Rectal smooth muscle tissue (tissue), 1 donor: Measurements from ENCODE around the gene GLCCI1.
"Not testable (repeated sequence)": the region's sequence is repeated elsewhere in the genome, so short reads cannot be mapped to it uniquely, and the experiment has no call there.

Source experiments
- H3K27ac ChIP-seq: one replicate; pipeline ENCODE4 v1.7.0; 2013; ENCODE audit warnings: low read depth, low read length, inconsistent platforms
- H3K27me3 ChIP-seq: one replicate; pipeline ENCODE4 v1.7.0; 2013; ENCODE audit warnings: low read length; ENCODE audit not compliant: control insufficient read depth, insufficient read depth
- H3K36me3 ChIP-seq: one replicate; pipeline ENCODE4 v1.7.0; 2013; ENCODE audit warnings: low read length; ENCODE audit not compliant: control insufficient read depth, insufficient read depth
- H3K4me1 ChIP-seq: one replicate; pipeline ENCODE4 v1.7.0; 2013; ENCODE audit warnings: low read length; ENCODE audit not compliant: control insufficient read depth, insufficient read depth
- H3K4me3 ChIP-seq: one replicate; pipeline ENCODE4 v1.7.0; 2013; ENCODE audit warnings: low read length
- H3K9ac ChIP-seq: one replicate; pipeline ENCODE4 v1.7.0; 2013; ENCODE audit warnings: low read length

The GLCCI1 gene

DNA sequence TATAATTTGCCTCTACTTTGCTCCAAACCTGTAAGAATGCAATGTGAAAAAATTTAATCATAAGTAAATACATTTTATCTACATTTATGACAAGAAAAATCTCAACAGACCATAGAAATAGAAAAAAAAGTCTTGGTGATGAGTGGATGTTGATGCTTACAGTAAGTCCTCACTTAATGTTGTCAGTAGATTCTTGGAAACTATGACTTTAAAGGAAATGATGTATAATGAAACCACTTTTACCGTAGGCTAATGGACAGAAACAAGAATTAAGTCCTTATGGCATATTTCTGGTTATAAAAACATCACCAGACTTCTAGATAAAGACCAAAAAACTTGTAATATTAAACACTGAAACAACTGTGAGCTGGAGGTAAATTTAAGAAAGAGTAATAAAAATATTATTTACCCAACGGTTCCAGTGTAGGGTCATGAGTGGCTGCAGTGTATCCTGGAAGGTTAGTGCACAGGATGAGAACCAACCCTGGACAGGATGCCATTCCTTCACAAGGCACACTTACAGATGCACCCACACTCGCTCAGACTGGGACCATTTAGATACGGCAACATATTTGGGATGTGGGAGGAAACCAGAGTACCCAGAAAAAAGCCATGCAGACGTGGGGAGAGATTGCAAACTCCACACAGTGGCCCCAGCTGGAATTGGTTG is 76.3 kb downstream of the GLCCI1 start:
- no peak overlapping the region for H3K4me3 ChIP-seq
- H3K27ac ChIP-seq, result no peak overlapping the region
- no peaks in the 10 kb centered on the region for H3K4me1 ChIP-seq
- no peaks in the 10 kb centered on the region for H3K36me3 ChIP-seq
- H3K9ac ChIP-seq, result no peak overlapping the region
- no peaks in the 10 kb centered on the region for H3K27me3 ChIP-seq

DNA sequence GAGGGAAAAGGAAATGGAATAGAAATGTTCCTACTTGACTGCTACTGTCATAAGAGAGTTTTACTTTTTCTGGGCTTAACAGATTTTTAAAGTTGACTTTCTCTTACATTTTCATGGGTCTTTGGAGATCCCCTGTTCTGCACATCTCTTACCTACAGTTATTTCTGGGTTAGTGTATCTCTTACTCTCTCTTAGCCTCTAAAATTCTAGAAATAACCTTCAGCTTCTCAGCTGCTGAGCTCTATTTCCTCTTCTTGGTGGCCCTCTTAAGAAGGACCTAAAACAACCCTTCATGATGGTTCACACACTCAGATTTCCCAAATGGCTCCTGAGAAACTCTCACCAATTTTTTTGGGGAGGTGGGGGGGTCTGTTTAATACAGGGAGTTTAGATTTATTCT is 79.5 kb downstream of the GLCCI1 start:
- not testable (repeated sequence) for H3K27me3 ChIP-seq, H3K9ac ChIP-seq, H3K4me1 ChIP-seq, H3K36me3 ChIP-seq, H3K27ac ChIP-seq, H3K4me3 ChIP-seq

DNA sequence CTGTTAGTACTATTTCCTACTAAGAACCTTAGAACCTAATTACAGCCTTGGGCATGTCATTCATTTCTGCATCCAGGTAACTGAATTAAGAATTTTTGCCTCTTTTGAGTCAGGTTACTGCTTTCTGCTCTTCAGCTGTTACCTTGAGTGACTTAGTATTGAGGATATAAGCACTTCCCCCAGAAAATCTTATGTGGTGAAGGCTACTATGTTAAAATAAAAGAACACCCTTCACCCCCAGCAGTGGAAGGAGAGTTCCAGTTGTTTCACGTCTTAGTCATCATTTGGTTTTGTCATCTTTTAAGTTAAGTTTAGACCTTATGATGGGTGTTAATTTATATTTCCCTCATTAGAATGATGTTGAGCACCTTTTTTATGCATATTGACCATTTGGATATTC is 82.8 kb downstream of the GLCCI1 start:
- no peaks in the 10 kb centered on the region for H3K4me1 ChIP-seq
- no peaks in the 10 kb centered on the region for H3K27me3 ChIP-seq
- H3K36me3 ChIP-seq, result no peaks in the 10 kb centered on the region
- H3K27ac ChIP-seq, result no peak overlapping the region
- H3K9ac ChIP-seq, result no peak overlapping the region
- no peak overlapping the region for H3K4me3 ChIP-seq

DNA sequence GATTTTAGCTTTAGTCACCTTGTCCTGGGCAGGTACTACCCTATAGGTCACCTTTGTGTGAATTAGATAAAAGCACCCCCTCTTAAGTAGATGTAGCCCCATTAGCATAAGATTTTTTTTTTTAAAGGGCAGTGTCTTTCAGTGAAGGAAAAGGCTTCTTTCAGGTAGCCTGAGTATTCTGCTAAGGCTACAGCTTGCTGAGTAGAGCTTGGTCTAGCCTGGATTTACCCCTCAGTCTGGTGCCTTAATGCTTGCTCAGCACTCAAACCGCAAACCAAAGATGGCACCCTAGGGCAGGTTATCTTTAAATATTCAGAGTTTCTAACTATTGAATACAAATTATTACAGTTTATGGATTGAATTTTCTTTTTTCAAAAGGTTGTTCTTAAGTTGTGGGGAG is 83.4 kb downstream of the GLCCI1 start:
- Histone ChIP-seq H3K27ac (no peak overlapping the region), H3K27me3 (no peaks in the 10 kb centered on the region), H3K9ac (no peak overlapping the region), H3K36me3 (no peaks in the 10 kb centered on the region), H3K4me1 (no peaks in the 10 kb centered on the region), H3K4me3 (no peak overlapping the region)

DNA sequence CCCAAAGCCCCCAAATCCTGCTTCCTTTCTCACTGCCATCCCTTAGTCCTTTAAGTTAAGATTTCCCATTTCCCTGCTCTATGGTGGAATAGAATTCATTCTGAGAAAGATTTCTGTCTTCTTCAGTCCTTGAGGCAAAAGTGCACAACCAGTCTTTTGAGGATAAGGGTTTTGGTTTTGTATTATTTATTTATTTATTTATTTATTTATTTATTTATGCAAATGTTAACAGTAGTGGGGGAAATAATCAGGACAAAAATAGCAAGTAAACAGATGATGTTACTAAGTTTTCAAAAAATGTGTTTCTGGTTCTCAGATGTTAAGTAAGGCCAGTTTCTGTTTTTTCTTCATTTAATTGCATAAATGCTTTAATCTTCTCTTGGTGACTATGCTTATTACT is 84.2 kb downstream of the GLCCI1 start:
- Histone ChIP-seq H3K27me3 (no peaks in the 10 kb centered on the region), H3K27ac (no peak overlapping the region), H3K36me3 (no peaks in the 10 kb centered on the region)

DNA sequence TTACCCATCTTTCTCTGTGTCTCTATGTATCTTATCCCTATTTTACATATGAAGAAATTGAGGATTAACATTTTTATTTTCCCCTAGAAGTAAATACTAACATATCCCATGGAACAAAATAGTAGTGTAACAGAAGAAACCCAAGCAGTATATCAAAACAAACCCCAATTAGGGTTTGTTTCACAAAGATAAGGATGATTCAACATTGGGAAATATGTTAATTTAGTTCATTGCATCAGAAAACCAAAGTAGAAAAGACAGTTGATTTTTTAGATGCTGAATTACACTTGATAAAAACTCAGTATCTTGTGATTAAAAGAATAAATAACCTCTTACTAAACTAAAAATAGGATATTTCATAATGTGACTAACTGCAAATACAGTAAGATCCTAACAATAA is 87.8 kb downstream of the GLCCI1 start:
- H3K4me1 ChIP-seq, result no peaks in the 10 kb centered on the region
- no peak overlapping the region for H3K27ac ChIP-seq
- H3K36me3 ChIP-seq, result no peaks in the 10 kb centered on the region
- no peak overlapping the region for H3K4me3 ChIP-seq
- H3K27me3 ChIP-seq, result no peaks in the 10 kb centered on the region
- no peak overlapping the region for H3K9ac ChIP-seq

More for the DNA sequence above, 84.2 kb downstream of the GLCCI1 start:
- H3K4me3 ChIP-seq, result no peak overlapping the region
- H3K4me1 ChIP-seq, result no peaks in the 10 kb centered on the region
- H3K9ac ChIP-seq, result no peak overlapping the region

DNA sequence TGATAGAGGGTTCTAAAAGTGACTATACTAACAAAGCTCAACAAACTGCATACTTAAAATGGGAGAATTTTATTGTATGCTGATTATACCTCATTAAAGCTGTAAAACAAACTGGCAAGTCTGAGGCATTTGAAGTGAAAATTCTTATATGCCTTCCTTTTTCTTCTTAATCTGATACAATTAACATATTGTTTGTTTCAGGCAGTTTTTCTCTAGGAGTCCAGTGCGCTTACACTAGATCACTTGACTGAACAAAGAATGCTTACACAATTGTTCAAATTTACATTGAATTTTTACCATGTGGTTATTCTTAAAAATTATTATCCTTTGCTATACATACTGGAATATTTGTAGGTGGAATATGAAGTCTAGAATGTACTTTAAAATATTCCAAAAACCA is 89.0 kb downstream of the GLCCI1 start:
- Histone ChIP-seq H3K27ac (no peak overlapping the region), H3K9ac (no peak overlapping the region), H3K4me3 (no peak overlapping the region), H3K27me3 (no peaks in the 10 kb centered on the region), H3K36me3 (peaks cover under 1% of the 10 kb centered on the region), H3K4me1 (no peaks in the 10 kb centered on the region)

DNA sequence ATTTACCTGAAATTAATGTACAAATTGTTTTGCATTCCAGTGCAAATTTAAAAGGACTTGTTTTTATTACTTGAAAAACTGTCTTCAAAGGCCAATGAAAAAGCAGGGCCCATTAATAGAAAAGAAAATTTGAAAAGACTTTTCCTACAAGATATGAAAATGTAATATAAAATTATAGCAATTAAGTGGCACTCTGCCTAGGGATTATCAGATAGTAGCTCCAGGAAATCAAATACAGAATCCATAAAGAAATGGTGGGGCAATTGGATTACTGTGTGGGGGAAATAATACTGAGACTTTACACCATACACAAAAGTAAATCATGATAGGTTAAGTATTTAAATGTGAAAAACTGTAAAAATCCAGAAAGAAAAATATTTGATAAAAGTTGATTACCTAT is 89.7 kb downstream of the GLCCI1 start:
- no peak overlapping the region for H3K9ac ChIP-seq
- no peak overlapping the region for H3K4me3 ChIP-seq
- H3K4me1 ChIP-seq, result no peaks in the 10 kb centered on the region
- peaks cover 2% of the 10 kb centered on the region for H3K36me3 ChIP-seq
- H3K27me3 ChIP-seq, result no peaks in the 10 kb centered on the region
- H3K27ac ChIP-seq, result no peak overlapping the region

DNA sequence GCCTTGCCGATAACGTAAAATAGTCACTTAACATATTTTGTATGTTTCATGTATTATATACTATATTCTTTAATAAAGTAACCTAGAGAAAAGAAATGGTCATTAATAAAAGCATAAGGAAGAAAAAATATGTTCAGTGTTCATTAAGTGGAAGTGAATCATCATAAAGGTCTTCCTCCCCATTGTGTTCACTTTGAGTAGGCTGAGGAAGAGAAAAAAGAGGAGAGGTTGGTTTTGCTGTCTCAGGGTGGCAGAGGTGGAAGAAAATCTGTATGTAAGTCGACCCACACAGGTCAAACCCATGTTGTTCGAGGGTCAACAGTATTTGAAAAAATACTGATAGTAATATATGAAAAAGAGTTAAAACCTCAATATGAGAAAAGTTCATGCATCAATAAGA is 90.3 kb downstream of the GLCCI1 start:
- Histone ChIP-seq H3K36me3 (peaks cover 2% of the 10 kb centered on the region), H3K4me1 (no peaks in the 10 kb centered on the region)

DNA sequence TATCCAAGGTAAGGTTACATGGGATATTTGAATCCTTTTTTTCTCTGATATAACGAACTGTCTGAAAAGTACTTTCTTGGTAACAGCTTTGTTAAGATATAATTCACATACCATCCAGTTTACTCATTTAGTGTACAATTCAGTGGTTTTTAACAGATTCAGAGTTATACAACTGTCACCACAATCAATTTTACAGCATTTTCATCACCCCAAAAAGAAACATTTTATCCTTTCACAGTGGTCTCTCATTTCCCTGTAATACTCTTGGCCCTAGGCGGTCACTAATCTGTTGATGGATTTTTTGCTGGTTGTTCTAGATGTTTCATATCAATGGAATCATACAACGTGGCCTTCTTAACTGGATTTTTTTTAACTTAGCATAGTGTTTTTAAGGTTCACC is 91.6 kb downstream of the GLCCI1 start:
- no peak overlapping the region for H3K27ac ChIP-seq
- no peak overlapping the region for H3K9ac ChIP-seq
- H3K36me3 ChIP-seq, result peaks cover 2% of the 10 kb centered on the region
- H3K4me1 ChIP-seq, result no peaks in the 10 kb centered on the region
- H3K27me3 ChIP-seq, result no peaks in the 10 kb centered on the region
- H3K4me3 ChIP-seq, result no peak overlapping the region

More for the DNA sequence above, 90.3 kb downstream of the GLCCI1 start:
- no peak overlapping the region for H3K9ac ChIP-seq
- no peaks in the 10 kb centered on the region for H3K27me3 ChIP-seq
- no peak overlapping the region for H3K27ac ChIP-seq
- H3K4me3 ChIP-seq, result no peak overlapping the region

DNA sequence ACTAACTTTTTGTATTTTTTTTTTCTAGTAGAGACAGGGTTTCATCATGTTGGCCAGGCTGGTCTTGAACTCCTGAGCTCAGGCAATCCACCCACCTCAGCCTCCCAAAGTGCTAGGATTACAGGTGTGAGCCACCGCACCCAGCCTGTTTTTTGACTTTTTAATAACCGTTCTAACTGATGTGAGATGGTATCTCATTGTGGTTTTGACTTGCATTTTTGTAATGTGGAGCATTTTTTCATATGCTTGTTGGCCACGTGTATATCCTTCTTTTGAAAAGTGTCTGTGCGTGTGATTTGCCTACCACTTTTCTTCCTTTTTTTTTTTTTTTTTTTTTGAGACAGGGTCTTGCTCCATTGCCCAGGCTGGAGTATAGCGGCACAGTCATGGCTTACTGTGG is 94.7 kb downstream of the GLCCI1 start:
- H3K36me3 ChIP-seq, H3K27me3 ChIP-seq, H3K4me1 ChIP-seq, H3K4me3 ChIP-seq, H3K27ac ChIP-seq, H3K9ac ChIP-seq: not testable (repeated sequence)

DNA sequence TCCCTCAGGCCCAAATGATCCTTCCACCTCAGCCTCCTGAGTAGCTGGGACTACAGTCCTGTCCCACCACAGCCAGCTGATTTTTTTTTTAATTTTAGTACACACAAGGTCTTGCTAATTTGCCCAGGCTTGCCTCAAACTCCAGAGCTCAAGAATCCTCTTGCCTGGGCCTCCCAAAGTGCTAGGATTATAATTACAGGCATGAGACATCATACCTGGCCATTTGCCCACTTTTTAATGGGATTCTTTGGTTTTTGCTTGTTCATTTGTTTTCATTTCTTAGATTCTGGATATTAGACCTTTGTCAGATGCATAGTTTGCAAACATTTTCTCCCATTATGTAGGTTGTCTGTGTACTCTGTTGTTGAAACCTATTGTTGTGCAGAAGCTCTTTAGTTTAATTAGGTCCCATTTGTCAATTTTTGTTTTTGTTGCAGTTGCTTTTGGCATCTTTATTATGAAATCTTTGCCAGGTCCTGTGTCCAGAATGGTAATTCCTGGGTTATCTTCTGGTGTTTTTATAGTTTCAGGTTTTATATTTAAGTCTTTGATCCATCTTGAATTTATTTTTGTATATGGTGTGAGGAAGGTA is 95.2 kb downstream of the GLCCI1 start:
- H3K27ac ChIP-seq, result no peak overlapping the region
- no peaks in the 10 kb centered on the region for H3K27me3 ChIP-seq
- peaks cover 2% of the 10 kb centered on the region for H3K36me3 ChIP-seq
- no peak overlapping the region for H3K4me3 ChIP-seq
- no peaks in the 10 kb centered on the region for H3K4me1 ChIP-seq
- no peak overlapping the region for H3K9ac ChIP-seq

DNA sequence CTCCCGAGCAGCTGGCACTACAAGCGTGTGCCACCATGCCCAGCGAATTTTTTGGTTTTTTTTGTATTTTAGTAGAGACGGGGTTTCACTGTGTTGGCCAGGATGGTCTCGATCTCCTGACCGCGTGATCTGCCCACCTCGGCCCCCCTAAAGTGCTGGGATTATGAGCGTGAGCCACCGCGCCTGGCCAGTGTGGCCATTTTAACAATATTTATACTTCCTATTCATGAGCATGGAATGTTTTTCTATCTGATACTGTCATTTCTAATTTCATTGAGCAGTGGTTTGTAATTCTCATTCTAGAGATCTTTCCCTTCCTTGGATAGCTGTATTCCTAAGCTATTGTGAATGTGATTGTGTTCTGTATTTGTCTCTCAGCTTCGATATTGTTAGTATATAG is 96.2 kb downstream of the GLCCI1 start:
- Histone ChIP-seq H3K36me3 (peaks cover 2% of the 10 kb centered on the region), H3K27me3 (no peaks in the 10 kb centered on the region), H3K4me3 (no peak overlapping the region), H3K4me1 (no peaks in the 10 kb centered on the region), H3K9ac (no peak overlapping the region), H3K27ac (no peak overlapping the region)
